Hematopoietic multipotent progenitor cell treated with erythropoietin and hydrocortisone succinate and interleukin-3 and kit ligand, for 4 days (in vitro differentiated cells): Measurements from ENCODE around the gene MEGF11.

Source experiments
- DNase-seq: peaks from one replicate; pipeline ENCODE4 v3.0.0-alpha.2; 2015

MEGF11 gene

GRCh38 chr15:66238318-66238717 is 15.2 kb downstream of the MEGF11 start:
- DNase-seq: no peak

DNA sequence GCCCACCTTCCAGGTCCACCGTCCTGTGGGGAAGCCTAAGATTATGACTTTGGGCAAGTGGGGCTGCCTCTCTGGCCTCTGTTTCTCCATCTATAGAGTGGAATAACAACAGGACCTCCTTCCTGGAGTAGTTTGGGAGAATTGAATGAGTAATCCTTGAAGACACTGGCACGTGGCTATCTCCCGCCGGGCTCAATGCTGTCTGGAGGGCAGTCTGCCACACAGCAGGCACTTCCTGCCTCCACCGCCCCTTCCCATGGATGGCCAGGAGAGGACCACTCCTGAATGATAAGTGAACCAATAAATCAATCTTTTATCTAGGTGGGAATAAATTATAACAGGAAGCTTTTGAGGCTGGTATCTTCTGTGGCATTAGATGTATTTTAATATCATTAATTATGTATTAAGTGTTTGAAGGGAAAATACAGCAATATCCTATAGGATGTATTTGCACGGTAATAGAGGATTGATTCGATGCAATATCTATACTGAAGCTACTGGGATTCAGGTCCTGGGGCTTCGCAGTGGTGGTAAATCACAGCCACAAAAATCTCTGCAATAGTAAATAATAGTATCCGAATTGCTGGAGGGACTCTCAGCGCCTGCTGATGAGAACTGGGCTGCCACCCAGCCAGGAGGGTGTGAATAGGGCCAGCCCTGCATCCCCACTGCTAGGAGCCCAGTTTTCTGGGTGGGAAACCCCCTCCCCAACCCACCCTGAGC is 15.9 kb downstream of the MEGF11 start:
- DNase-seq: no peak

DNA sequence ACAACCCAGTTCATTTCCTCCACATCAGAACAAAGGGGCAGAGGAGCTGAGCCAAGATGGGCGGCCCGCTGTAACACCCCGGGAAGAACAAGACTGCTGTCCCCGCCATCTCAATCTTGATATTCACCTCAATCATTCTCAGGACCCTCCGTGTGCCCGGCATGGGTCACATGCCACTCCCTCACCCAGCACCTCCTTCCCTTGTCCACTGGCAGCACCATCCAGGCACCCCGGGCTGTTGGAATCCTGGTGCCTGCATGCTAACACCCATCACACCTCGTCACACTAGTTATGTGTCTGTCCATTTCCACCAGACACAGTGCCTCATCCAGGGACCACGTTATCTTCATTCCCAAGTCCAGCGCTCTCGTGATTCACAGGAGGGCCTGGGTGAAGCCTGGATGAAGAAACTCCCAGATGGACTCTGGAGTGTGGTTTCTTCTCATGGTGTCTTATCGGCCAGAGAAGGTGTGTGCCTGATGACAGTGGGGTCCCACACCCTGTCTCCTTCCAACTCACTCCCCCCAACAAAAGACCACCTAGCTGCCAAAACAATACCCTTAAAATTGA is 16.7 kb downstream of the MEGF11 start:
- no peak for DNase-seq

GRCh38 chr15:66235866-66236265 is 17.7 kb downstream of the MEGF11 start:
- no peak for DNase-seq

- no peak for DNase-seq
Measured at GRCh38 chr15:66234798-66235197, 18.8 kb downstream of the MEGF11 start.

DNA sequence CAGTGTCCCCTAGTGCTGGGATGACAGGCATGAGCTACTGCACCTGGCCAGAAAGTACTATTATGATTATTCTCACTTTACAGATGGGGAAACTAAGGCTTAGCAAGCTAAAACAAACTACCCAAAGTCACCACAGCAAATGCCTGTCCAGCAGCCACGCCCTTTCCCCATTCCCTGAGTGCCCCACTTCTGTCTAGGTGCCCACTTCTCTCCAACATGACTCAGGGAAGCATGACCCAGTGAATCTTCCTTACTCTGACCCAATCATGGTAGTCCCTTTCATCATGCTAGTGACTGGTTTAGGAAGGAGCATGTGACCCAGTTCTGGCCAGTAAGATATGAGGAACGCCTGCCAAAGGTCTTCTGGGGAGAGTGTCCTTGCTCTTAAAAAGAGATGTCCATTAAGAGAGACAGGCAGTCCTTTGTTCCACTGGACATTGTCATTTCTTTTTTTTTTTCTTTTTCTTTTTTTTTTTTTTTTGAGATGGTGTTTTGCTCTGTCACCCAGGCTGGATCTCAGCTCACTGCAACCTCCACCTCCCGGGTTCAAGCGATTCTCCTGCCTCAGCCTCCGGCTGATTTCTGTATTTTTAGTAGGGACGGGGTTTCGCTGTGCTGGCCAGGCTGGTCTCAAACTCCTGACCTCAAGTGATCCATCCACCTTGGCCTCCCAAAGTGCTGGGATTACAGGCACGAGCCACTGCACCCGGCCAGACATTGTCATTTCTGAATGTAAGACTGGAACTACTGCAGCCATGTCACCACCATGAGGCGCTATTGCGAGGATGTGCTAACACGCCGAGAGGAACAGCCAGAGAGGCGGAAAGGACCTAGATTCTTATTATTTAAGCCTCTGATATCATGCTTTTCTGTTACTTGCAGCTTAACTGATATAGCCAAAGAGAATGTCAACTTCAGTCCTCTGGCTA is 19.8 kb downstream of the MEGF11 start:
- DNase-seq: peak; percentile 27

DNA sequence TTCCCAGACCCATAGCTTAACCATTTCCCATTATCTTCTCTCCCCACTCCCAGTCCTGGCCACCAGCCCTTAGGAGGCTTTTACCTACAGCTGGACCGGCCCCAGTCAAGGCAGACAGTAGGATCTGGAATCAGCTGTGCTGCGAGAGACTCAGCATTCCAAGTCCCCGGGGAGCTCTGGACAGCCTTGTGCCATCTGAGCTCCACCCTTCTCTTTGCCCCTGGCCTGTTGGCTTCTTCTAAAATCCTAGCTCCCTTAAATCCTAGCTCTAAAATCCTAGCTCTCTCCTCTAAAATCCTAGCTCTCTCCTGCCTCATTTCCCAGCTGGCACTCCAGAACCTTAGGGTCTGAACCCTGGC is 21.3 kb downstream of the MEGF11 start:
- no peak for DNase-seq

DNA sequence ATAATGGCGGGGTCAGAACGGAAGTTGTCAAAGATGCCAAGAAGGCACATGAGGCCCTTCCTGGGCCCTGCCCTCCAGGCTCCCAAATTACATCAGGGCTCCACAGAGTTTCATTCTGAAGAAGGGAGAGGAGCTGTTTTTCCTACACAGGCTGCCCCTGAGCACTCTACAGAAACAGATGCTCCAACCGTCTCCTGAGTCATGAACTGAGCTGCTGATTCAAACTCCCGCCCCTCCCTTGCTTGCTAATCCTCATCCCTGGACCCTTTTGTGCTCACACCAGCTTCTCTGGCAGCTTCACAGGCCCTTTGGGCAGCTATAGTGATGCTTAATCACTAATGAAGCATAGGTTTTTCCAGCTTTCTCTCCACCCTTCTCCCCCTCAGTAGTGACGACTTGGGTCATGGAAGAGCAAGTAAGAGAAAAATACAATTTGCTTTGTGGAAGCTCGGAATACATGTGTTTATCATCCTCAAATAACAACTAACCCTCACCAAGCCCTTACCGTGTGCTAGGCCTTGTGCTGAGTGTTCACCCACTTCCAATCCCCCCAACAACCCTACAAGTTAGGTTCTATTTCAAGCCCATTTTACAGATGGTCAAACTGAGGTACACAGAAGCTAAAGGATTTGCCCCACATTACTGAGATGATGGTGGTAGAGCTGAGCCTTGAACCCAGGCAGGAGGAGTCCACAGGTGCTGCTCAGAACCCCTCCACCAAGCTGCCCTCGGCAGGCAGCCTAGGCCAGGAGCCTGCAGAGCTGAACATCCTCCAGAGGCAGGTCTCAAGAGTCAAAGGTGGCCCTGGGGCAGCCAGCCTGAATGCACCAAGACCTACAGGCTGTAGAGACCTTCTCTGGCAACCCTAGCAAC is 21.9 kb downstream of the MEGF11 start:
- DNase-seq: no peak

DNA sequence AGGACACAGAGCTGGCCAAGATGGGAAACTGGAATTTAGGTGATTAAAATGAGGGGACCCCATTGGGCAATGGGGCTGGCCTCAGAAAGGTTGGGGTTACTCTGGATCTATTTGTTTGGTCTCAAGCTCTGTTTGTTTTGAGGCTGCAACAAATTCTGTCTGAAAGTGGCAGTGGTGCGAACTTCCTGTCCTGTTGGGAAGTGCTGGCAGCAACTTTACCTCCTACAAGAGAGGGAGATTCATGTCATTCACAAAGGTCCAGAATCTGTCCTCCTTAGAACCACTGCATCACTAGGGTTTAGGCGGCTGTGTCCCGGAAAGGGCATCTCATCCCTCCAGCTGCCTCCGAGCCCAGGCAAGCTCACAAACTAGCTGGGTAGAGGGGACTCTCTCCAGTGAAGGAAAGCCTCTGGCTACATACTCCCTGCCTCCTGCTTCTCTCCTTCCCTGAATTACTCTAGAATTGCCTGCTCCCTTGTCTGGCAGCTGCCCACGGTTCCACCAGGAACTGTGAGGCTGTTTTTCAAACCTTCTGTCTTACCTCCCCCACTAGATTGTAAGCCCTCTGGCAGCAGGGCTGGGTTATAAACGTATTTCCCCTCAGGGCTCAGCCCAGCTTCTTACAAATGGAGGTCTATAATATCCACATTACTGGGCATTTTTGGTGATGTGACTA is 23.6 kb downstream of the MEGF11 start:
- no peak for DNase-seq

DNA sequence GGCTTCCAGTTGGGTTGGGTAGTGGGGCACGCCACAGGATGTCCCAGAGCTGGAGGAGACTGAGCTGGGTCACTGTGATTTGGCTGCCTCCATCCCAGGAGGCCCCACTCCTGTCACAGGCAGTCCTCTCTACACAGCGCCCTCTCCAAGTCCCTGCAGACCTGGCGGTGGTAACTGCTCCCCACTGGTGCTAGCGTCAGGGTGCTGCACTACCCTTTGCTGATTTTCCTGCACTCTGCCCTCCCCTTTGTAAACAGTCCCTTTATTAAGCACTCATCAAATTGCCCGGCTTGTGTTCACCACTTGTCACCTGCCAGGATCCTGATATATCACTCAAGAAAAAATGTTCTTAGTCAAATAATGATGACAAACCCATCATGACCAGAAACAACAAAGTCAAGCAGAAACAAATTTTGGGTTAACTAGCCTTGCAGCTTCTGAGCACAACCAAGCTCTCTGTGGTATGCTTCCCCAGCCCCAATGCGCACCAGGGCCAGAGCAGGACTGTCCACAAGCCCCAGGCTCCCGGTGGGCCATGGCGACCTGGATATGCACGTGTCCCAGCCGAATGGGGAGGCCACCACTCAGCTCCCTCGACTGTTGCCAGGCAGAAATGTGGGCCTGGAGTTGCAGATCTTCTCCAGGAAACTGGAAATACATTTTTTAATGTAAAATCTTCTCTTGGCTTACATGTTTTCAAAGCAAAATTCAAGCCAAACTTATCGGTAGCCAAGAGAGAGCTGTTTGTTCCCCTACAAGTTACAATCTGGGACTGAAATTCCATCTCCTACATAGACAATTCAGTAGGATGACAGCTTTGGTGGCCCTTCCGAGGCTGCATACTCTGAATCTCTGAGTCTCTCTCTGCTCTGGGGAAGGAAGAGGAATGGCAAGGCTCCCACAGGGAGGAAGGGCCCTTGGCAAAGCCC is 24.5 kb downstream of the MEGF11 start:
- no peak for DNase-seq

GRCh38 chr15:66226736-66227135 is 26.8 kb downstream of the MEGF11 start:
- no peak for DNase-seq

DNA sequence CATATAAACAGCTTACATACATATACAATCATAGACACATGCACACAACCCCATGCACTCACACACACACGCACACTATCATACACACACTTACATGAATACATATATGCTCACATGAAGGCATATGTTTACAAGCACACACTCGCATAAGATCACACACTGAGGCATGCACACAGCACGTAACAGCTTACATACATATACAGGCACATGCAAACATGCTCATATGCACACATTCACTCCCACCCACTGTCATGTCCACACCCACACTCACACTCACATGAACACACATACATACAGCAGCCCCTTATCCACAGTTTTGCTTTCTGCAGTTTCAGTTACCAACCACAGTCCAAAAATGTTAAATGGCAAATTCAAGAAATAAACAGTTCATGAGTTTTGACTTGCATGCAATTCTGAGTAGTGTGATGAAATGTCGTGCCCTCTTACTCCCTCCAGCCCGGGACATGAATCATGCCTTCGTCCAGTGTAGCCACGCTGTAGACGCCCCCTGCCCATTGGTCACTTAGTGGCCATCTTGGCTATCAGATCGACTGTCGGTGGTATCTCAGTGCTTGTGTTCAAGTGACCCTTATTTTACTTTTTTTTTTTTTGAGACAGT is 27.8 kb downstream of the MEGF11 start:
- no peak for DNase-seq

GRCh38 chr15:66224946-66225345 is 28.6 kb downstream of the MEGF11 start:
- DNase-seq: no peak

DNA sequence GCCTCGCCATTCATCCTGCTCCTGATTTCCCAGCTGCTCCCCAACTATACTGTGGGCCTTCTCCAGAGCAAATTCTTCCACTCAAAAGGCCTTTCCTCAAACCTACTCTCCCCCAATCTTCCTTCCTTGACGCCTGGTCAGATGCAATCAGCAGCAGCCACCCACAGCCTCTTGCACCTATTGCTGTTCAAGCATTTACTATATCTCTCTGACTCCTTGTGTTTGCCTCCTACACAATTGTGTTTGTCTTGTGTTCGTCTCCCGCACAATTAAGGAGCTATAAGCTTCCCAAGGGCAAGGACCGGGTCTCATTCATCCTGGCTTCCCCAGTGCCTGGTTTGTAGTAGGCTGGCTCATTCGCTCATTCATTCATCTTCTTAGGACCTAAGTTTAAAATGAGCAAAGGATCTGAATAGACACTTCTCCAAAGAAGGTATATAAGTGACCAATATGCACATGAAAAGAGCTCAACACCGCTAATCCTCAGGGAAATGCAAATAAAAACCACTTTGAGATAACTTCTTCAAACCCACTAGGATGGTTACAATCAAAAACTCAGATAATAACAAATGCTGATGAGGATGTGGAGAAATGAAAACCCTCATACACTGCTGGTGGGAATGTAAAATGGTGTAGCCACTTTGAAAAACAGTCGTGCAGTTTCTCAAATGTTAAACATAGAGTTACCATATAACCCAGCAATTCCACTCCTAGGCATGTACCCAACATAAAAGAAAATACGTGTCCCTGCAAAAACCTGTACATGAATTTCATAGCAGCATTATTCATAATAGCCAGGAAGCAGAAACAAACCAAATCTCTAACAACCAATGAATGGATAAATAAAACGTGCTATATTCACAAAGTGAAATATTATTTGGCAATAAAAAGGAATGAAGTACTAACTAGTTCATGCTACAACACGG is 31.0 kb downstream of the MEGF11 start:
- no peak for DNase-seq

GRCh38 chr15:66221126-66221525 is 32.4 kb downstream of the MEGF11 start:
- no peak for DNase-seq

DNA sequence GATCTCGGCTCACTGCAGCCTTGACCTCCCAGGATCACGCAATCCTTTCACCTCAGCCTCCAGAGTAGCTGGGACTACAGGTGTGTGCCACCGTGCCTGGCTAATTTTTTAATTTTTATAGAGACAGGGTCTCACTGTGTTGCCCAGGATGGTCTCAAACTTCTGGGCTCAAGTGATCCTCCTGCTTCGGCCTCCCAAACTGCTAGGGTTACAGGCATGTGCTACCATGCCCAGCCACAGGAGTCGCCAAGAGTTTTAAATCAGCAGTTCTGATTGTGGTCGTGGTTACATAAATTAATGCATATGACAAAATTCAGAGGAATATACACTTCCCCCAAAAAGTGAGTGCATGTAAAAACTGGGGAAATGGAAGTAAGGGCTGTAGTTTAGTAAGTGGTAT is 32.9 kb downstream of the MEGF11 start:
- peak; percentile 42 for DNase-seq

DNA sequence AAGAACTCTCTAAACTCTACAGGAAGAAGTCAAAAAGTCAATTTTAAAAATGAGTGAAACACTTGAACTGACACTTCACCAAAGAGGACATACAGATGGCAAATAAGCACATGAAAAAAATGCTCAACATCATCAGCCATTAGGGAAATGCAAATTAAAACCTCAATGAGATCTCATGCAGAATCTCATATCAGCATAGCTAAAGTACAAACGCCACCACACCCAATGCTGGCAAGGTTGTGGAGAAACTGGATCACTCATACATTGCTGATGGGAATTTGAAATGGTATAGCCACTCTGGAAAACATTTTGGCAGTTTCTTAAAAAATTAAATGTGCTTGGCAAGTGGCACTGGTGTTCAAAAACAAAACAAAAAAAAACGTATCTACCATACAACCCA is 34.2 kb downstream of the MEGF11 start:
- no peak for DNase-seq

- no peak for DNase-seq
Measured at GRCh38 chr15:66216806-66217205, 36.7 kb downstream of the MEGF11 start.

DNA sequence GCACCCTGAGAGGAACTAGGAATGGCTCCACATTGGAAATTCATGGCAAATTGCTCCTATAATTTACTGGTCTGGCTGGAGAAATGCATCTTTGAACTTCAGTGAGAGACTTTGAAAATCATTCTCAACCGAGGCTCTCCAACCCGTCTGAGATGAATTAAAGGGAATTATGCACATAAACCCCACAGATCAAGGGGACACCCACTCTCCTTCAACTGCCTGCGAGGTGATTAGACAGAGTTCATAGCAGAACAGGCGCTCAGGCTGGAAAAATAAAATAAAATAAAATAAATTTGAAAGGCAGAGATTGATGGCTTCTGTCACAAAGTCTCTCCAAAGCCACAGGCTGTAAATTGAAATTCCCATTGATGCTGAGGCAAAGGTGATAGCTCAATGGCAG is 37.7 kb downstream of the MEGF11 start:
- DNase-seq: no peak

GRCh38 chr15:66214246-66214645 is 39.3 kb downstream of the MEGF11 start:
- peak; percentile 66 for DNase-seq
